Ovary (tissue), 9 donors: ENCODE data around the gene RXRB. TPM values are rescaled to one million over a fixed set of nuclear protein-coding genes. Genes with fewer than 3 reads are reported as not detected.

Source experiments
- DNase-seq, 5 donors: peaks; one replicate each; pipeline ENCODE4 v3.0.0-alpha.2; 2019 to 2020
- H3K27ac ChIP-seq, 2 donors: fragments of 200-600 bp; one replicate each; pipeline versions ENCODE4 v1.5.1 to v1.8.0; 2019 to 2022
- H3K27me3 ChIP-seq: fragments of 200-600 bp; one replicate; pipeline ENCODE4 v1.8.0; 2022
- H3K36me3 ChIP-seq: fragments of 200-600 bp; sonication (generic); one replicate; pipeline ENCODE4 v1.5.1; 2019
- H3K4me1 ChIP-seq: one replicate; pipeline ENCODE4 v1.8.1; 2013; ENCODE audit warnings: mild to moderate bottlenecking, moderate library complexity; ENCODE audit not compliant: insufficient read depth
- H3K4me3 ChIP-seq: fragments of 200-600 bp; sonication (generic); one replicate; pipeline ENCODE4 v1.5.1; 2017
- H3K9me3 ChIP-seq, 2 donors: fragments of 200-600 bp in 1 of 2; sonication (generic) in 1 of 2; one replicate each; pipeline versions ENCODE4 v1.5.1 to v1.8.1; 2013 to 2019; ENCODE audit warnings: mild to moderate bottlenecking in 1 of 2, moderate library complexity in 1 of 2
- CTCF ChIP-seq, 3 donors: fragments of 450-650 bp in 2 of 3; fragments of 200-600 bp in 1 of 3; IDR thresholded peaks; one replicate each; pipeline versions ENCODE4 v1.5.1 to v1.8.0; 2016 to 2022; ENCODE audit warnings: antibody characterized with exemption in 3 of 3, mild to moderate bottlenecking in 1 of 3
- EP300 ChIP-seq: sonication (generic); formaldehyde crosslinking; IDR thresholded peaks from one replicate; pipeline ENCODE4 v1.6.1; 2017; ENCODE audit warnings: antibody characterized with exemption
- POLR2A ChIP-seq: fragments of 450-650 bp; IDR thresholded peaks from one replicate; pipeline ENCODE4 v1.6.1; 2017; ENCODE audit warnings: antibody characterized with exemption, mild to moderate bottlenecking, moderate library complexity
- WGBS, 3 donors: extraction: QIAGEN DNeasy Blood & Tissue Kit in 1 of 3; methylation state at CpG; one replicate each; pipeline versions ENCODE4 v1.1.5 to v1.1.7; 2013 to 2017; 5-methylcytosine and 5-hydroxymethylcytosine counted together
- intact Hi-C, 4 donors: fragments of 100-400 bp; cut with DNase I; formaldehyde crosslinking; loops; one replicate each; pipeline versions ENCODE4 v1.11.0 to v1.15.1; 2022 to 2023
- polyA plus RNA-seq, 2 donors: library from polyadenylated mRNA; stranded (reverse); fragments of 200-250 nt in 1 of 2; fragments of 350-450 nt in 1 of 2; fragmentation: Illumina TruSeq in 1 of 2; extraction: RNeasy Lipid Tissue Mini Kit (QIAGEN cat#74804) in 1 of 2; gene quantifications; one replicate each; pipeline ENCODE4 v1.2.3, GENCODE V29; 2013 to 2014
- total RNA-seq, 7 donors: library from RNA; depleted of rRNA in 2 of 7; stranded (reverse); fragments of >200 nt in 2 of 7; fragmentation: NEBNext Ultra II Directional in 3 of 7; extraction: Animal tissue kit (Norgen Biotek cat#: 25700) in 3 of 7; gene quantifications; one replicate each; pipeline versions ENCODE4 v1.1.0 to v1.2.4, GENCODE V29; 2016 to 2023
- donor health status: DM: no; HTN: no; CAD: no; lungs with moderate emphysema.
- donor health status: DM: no; HTN: no; CAD: no.
- donor health status: Bipolar disorder and iron deficiency.
- donor health status: DM: yes; HTN: yes; CAD: no.
- donor health status: DM: no; HTN: no; CAD: no.
- donor health status: DM: yes; HTN: yes; CAD: no.

RXRB gene
- total and polyA plus RNA-seq, 9 donors: 19.8 to 54.0 (median 48.5) TPM

GRCh38 chr6:33169291-33170175, 30.9 kb downstream of the RXRB start:
- Histone ChIP-seq H3K36me3 (no peaks in the 10 kb centered on the region), H3K4me3 (no peak overlapping the region), H3K9me3 (no peaks in the 10 kb centered on the region), H3K27me3 (no peaks in the 10 kb centered on the region), H3K4me1 (no peaks in the 10 kb centered on the region), H3K27ac (no peak overlapping the region)
- TF ChIP-seq EP300 (no peak), CTCF (IDR thresholded peaks at IDR 0.05) (no peak), POLR2A (no peak)
- intact Hi-C loops: no loop called here
- DNase-seq: no peak
- 91 to 96% (median 92%) methylated on average over 10 of the region's 10 CpGs for WGBS, 3 donors

DNA sequence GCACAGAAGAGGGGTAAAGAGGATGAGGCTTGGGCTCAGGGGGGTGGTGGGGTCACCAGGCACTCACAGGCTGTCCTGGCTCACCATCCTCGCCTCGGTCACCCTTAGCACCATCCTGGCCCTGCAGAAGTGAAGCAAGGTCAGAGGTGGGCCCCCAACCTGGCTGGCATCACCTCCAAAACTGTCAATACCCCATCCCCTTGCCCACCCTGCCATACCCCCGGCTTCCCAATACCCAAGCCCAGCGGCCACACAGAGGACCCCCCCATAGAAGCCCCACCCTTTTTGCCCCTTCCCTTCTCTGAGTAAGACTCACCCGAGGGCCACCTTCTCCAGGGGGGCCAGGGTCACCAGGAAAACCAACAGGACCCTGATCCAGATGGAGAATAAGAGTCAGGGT, 31.8 kb downstream of the RXRB start:
- DNase-seq: no peak
- Histone ChIP-seq H3K27me3 (no peaks in the 10 kb centered on the region), H3K36me3 (no peaks in the 10 kb centered on the region), H3K27ac (no peak overlapping the region), H3K4me3 (no peak overlapping the region), H3K9me3 (no peaks in the 10 kb centered on the region), H3K4me1 (no peaks in the 10 kb centered on the region)
- intact Hi-C loops: no loop called here
- TF ChIP-seq POLR2A (no peak), EP300 (no peak), CTCF (IDR thresholded peaks at IDR 0.05) (no peak)
- WGBS, 3 donors: 65 to 81% (median 79%) methylated on average over 5 of the region's 5 CpGs

DNA sequence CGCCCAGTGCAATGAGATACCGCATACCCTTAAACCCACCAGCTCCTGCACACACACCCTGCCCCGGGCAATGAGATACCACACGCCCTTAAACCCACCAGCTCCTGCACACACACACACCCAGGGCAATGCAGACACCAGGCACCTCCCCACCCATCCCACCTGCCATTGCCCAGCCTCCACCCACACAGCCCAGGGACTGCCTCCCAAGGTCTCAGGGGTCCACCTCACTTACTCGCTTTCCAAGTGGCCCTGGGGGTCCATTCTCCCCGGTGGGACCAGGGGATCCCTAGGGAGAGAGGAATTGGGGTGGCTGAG, 32.2 kb downstream of the RXRB start:
- H3K36me3 ChIP-seq: no peaks in the 10 kb centered on the region
- no peak for DNase-seq
- no peaks in the 10 kb centered on the region for H3K4me1 ChIP-seq
- WGBS, 3 donors: 71 to 82% (median 81%) methylated on average over 6 of the region's 6 CpGs
- no peak overlapping the region for H3K27ac ChIP-seq
- intact Hi-C loops: no loop called here
- no peaks in the 10 kb centered on the region for H3K9me3 ChIP-seq
- no peak for TF ChIP-seq EP300
- no peak for TF ChIP-seq POLR2A
- no peak for TF ChIP-seq CTCF (IDR thresholded peaks at IDR 0.05)
- H3K4me3 ChIP-seq: no peak overlapping the region
- H3K27me3 ChIP-seq: no peaks in the 10 kb centered on the region

DNA sequence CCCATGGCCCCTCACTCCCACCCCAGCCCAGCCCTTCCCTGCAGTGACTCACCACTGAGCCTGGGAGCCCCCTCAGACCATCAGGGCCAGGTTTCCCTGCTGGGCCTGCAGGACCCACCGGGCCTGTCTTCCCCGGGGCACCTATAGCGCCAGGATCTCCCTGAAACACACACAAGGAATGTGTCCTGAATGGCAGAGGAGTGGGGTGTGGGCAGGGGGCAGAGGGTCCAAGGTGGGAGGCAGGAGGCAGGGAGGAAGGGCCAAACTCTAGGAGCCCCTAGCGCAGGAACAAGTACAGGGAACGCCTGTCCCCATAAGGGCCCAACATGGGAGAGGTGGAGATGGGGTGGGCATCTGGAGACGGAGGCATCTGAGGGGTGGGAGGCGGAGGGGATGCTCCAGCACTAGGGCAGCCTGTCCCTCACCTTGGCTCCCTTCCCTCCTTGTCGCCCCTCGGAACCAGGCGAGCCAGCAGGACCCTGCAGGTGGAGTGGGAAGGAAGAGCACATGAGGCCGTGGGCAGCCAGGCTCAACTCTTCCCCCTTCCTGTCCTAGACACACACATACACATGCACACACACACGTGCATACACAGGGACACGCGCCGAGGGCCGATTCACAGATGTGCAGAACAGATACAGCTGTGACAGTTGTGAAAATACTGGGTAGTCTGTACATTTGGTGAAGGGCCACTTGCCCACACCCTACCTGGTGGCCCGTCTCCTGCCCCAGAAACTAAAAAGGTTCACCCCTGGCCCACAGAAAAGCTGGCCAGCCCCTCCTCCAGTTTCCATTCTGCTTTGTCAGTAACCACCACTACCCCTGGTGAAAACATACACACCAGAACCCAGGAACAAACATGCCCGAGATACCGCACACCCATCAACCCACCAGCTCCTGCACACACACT, 32.8 kb downstream of the RXRB start:
- no peaks in the 10 kb centered on the region for H3K27me3 ChIP-seq
- no peaks in the 10 kb centered on the region for H3K9me3 ChIP-seq
- DNase-seq: no peak
- WGBS, 3 donors: 85 to 88% (median 86%) methylated on average over 19 of the region's 19 CpGs
- no peaks in the 10 kb centered on the region for H3K4me1 ChIP-seq
- H3K27ac ChIP-seq: no peak overlapping the region
- TF ChIP-seq POLR2A (no peak), EP300 (no peak), CTCF (IDR thresholded peaks at IDR 0.05) (no peak)
- intact Hi-C loops: no loop called here
- no peak overlapping the region for H3K4me3 ChIP-seq
- H3K36me3 ChIP-seq: no peaks in the 10 kb centered on the region
